HepG2 (cell line): Measurements from ENCODE around the gene ACSF3. TPM values are rescaled to one million over a fixed set of nuclear protein-coding genes. Genes with fewer than 3 reads are reported as not detected.
A peak's percentile ranks its signal among the peaks of the same experiment; 100 is the strongest.

Source experiments
- ATAC-seq: fragments of 200-7000 bp; cut with Tn5 transposase; 3 replicates; pipeline ENCODE4 v1.9.1; 2020; ENCODE audit warnings: mild to moderate bottlenecking, moderate library complexity
- BruUV-seq: library from RNA; stranded (reverse); fragments of 400-500 nt; replicated peaks from 2 replicates; lab custom pipeline; 2021; lab: Mats Ljungman, UMichigan
- CTCF ChIA-PET: fragments of 300-600 bp; formaldehyde crosslinking; extraction: SDS; loops from one replicate; lab custom pipeline; 2021; ENCODE audit warnings: low total read pairs, inconsistent platforms, low intra/inter-chr PET ratio; lab: Yijun Ruan, JAX
- POLR2A ChIA-PET: fragments of 350-600 bp; sonication (Branson Sonifier 250); formaldehyde crosslinking; loops from one replicate; lab custom pipeline; 2020; ENCODE audit warnings: antibody characterized with exemption, inconsistent platforms; lab: Yijun Ruan, JAX
- DNase-seq: peaks from one replicate; pipeline ENCODE4 v3.0.0-alpha.2; 2015; ENCODE audit warnings: low spot score
- FAIRE-seq: peaks from 3 replicates; lab custom pipeline; 2011; peaks lifted over from hg19 to GRCh38; lab: Jason Lieb, UNC
- H2AFZ ChIP-seq: one replicate; pipeline ENCODE4 v1.6.1; 2011; ENCODE audit warnings: low read length, inconsistent platforms
- H3K27ac ChIP-seq: fragments of 300-600 bp; 3 replicates; pipeline ENCODE4 v1.8.0; 2011; ENCODE audit warnings: mixed run types, mild to moderate bottlenecking, mixed read lengths, low read length, inconsistent platforms; ENCODE audit not compliant: insufficient read depth; ENCODE audit errors: extremely low read length
- H3K27me3 ChIP-seq, 2 experiments: fragments of 200-600 bp in 1 of 2; 2 replicates in 1 of 2; 3 replicates in 1 of 2; pipeline versions ENCODE4 v1.6.0 to v1.8.0; 2011; ENCODE audit warnings: low read length in 2 of 2, mild to moderate bottlenecking in 2 of 2, moderate library complexity in 2 of 2, inconsistent platforms in 1 of 2; ENCODE audit not compliant: insufficient read depth in 2 of 2, control insufficient read depth in 1 of 2
- H3K36me3 ChIP-seq, 2 experiments: fragments of 200-600 bp in 1 of 2; replicated peaks in 1 of 2; 2 replicates in 1 of 2; 3 replicates in 1 of 2; pipeline versions ENCODE4 v1.5.1 to v1.8.0; 2011; ENCODE audit warnings: low read length in 2 of 2, inconsistent platforms in 1 of 2; ENCODE audit not compliant: insufficient read depth in 2 of 2, control insufficient read depth in 1 of 2
- H3K4me1 ChIP-seq: 2 replicates; pipeline ENCODE4 v1.5.1; 2012; ENCODE audit warnings: low read length, inconsistent platforms; ENCODE audit not compliant: insufficient read depth
- H3K4me2 ChIP-seq: 2 replicates; pipeline ENCODE4 v1.6.0; 2011; ENCODE audit warnings: low read depth, low read length, inconsistent platforms
- H3K4me3 ChIP-seq, 3 experiments: fragments of 200-600 bp in 1 of 3; sonication (generic), shearing (Covaris generic) in 1 of 3; replicated peaks in 1 of 3; 2 replicates each; pipeline ENCODE4 v1.5.1; 2011 to 2016; ENCODE audit warnings: low read length in 3 of 3, inconsistent platforms in 2 of 3, low read depth in 2 of 3, mild to moderate bottlenecking in 2 of 3, control low read depth in 1 of 3, mixed read lengths in 1 of 3; ENCODE audit not compliant: insufficient read depth in 1 of 3
- H3K79me2 ChIP-seq: one replicate; pipeline ENCODE4 v1.6.1; 2011; ENCODE audit warnings: low read length, inconsistent platforms; ENCODE audit not compliant: insufficient read depth
- H3K9ac ChIP-seq: 2 replicates; pipeline ENCODE4 v1.6.0; 2011; ENCODE audit warnings: mild to moderate bottlenecking, low read depth, low read length, inconsistent platforms; ENCODE audit not compliant: insufficient read depth
- H3K9me3 ChIP-seq: 2 replicates; pipeline ENCODE4 v1.5.1; 2012; ENCODE audit warnings: mild to moderate bottlenecking, low read length
- H4K20me1 ChIP-seq: 2 replicates; pipeline ENCODE4 v1.6.0; 2011; ENCODE audit warnings: inconsistent platforms, mild to moderate bottlenecking, low read length, moderate library complexity; ENCODE audit not compliant: insufficient read depth
- ZNF138 ChIP-seq: sonication (generic); formaldehyde crosslinking; IDR thresholded peaks from 2 replicates; pipeline ENCODE4 v1.5.0; 2020; ENCODE audit warnings: mild to moderate bottlenecking, low read depth, missing genetic modification reagents
- ZSCAN9 ChIP-seq: IDR thresholded peaks from 2 replicates; pipeline ENCODE4 v1.6.1; 2016; ENCODE audit warnings: borderline replicate concordance
- WGBS: methylation state at CpG from one replicate; pipeline ENCODE4 v1.1.6; 2017; ENCODE audit warnings: low lambda C conversion rate; 5-methylcytosine and 5-hydroxymethylcytosine counted together
- in situ Hi-C: cut with HindIII; loops from 2 replicates; pipeline ENCODE4 v1.10.0; 2017; ENCODE audit warnings: low pct_unique_long_range_greater_than_20kb; ENCODE audit not compliant: extremely low pct_ligation_motif_present
- intact Hi-C: fragments of 100-400 bp; cut with micrococcal nuclease; formaldehyde crosslinking; loops from one replicate; pipeline ENCODE4 v1.10.0; 2022; ENCODE audit not compliant: unreplicated experiment
- polyA plus RNA-seq, 8 experiments: library from polyadenylated mRNA; depleted of rRNA in 3 of 8; stranded (reverse) in 7 of 8; unstranded in 1 of 8; fragments of >200 nt; fragmentation: Illumina TruSeq in 4 of 8; extraction: Trizol in 4 of 8; gene quantifications; 2 replicates each; pipeline versions ENCODE4 v1.2.1 to v1.2.3, GENCODE V29; 2011 to 2016; ENCODE audit warnings: low read depth in 4 of 8, missing spikeins in 1 of 8, mixed read lengths in 1 of 8; ENCODE audit not compliant: insufficient read depth in 1 of 8
- total RNA-seq, 5 experiments: library from RNA; depleted of rRNA; stranded (reverse); fragments of >200 nt; fragmentation: Illumina TruSeq; extraction: Trizol; gene quantifications; 2 replicates each; pipeline ENCODE4 v1.2.3, GENCODE V29; 2016; ENCODE audit warnings: low read depth in 1 of 5
- TF ChIP-seq, protein P1 (sequence below), 2 experiments: sonication (generic) in 1 of 2; formaldehyde crosslinking in 1 of 2; IDR thresholded peaks; 2 replicates each; pipeline versions ENCODE4 v1.5.1 to v1.6.1; 2011 to 2020; ENCODE audit warnings: borderline replicate concordance in 1 of 2, low read depth in 1 of 2, low read length in 1 of 2, mild to moderate bottlenecking in 1 of 2, missing genetic modification reagents in 1 of 2, moderate library complexity in 1 of 2
- TF ChIP-seq, protein P2 (sequence below): sonication (generic); formaldehyde crosslinking; IDR thresholded peaks from 2 replicates; pipeline ENCODE4 v1.4.0; 2020; ENCODE audit warnings: missing genetic modification reagents

Gene ACSF3
- total and polyA plus RNA-seq, 2 of the 13 experiments (the other 11 are each of a cell fraction or from before 2014, with no cell fraction given), result 14.9 to 30.6 TPM

DNA sequence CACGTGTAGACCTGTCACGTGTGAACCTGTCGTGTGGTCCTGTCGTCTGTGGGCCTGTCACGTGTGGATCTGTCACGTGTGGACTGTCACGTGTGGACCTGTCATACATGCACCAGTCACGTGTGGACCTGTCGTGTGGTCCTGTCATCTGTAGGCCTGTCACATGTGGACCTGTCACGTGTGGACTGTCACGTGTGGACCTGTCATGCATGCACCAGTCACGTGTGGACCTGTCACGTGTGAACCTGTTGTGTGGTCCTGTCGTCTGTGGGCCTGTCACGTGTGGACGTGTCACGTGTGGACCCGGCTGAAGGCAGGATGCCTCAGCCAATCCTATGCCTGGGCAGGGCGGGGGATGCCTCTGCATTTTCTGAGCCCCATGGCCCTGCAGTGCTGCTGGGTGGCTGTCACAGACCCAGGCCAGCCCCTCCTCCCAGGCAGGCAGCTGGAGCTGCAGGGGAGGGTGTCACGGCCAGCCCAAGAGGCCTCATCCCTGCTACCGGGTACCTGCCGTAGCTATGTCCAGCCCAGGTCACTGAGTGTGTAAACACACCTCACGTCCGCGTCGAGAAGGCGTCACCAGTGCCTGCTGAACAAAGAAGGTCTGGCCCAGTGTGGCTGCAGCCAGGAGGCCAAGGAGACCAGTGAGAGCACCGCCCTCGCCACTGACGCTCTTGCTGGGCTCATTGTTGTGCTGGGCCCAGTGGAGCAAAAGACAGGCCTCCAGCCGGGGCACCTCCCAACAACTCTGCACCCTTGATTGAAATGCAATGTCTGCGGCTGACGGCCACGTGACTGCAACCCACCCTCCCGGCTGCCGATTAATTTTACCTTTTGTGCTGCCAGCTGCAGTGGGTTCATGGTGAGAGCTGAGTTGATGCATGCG lies 18.6 kb upstream of the ACSF3 start:
- ATAC-seq, result no peak
- no TSS peak for BruUV-seq
- POLR2A ChIA-PET, result no interaction called here
- peaks cover 22 to 62% of the 10 kb centered on the region in 2 experiments for H3K27me3 ChIP-seq
- H3K79me2 ChIP-seq, result no peaks in the 10 kb centered on the region
- no peak overlapping the region for H3K4me2 ChIP-seq
- intact Hi-C loops (no loop called here), in situ Hi-C loops (no loop called here)
- H3K27ac ChIP-seq, result no peak overlapping the region
- H3K4me3 ChIP-seq, result no peak overlapping the region
- DNase-seq, result no peak
- no peak for FAIRE-seq
- WGBS, result 80% methylated on average over 22 of the region's 37 CpGs
- H4K20me1 ChIP-seq, result no peaks in the 10 kb centered on the region
- H3K36me3 ChIP-seq, result no peaks in the 10 kb centered on the region
- CTCF ChIA-PET, result no interaction called here
- TF ChIP-seq, protein P1, sequence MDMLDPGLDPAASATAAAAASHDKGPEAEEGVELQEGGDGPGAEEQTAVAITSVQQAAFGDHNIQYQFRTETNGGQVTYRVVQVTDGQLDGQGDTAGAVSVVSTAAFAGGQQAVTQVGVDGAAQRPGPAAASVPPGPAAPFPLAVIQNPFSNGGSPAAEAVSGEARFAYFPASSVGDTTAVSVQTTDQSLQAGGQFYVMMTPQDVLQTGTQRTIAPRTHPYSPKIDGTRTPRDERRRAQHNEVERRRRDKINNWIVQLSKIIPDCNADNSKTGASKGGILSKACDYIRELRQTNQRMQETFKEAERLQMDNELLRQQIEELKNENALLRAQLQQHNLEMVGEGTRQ (IDR thresholded peaks at IDR 0.05; ENCODE audit: low read depth, low read length), result 0 out of 2 replicates have a peak, but pooled peaks have one; percentile 1
- TF ChIP-seq, protein P1 (CRISPR knock-in tag; IDR thresholded peaks at IDR 0.05; ENCODE audit: borderline replicate concordance), result no peak
- no peak for TF ChIP-seq ZSCAN9
- TF ChIP-seq ZNF138 (CRISPR knock-in tag), result 0 out of 2 replicates have a peak, but pooled peaks have one; percentile 23
- TF ChIP-seq, protein P2, sequence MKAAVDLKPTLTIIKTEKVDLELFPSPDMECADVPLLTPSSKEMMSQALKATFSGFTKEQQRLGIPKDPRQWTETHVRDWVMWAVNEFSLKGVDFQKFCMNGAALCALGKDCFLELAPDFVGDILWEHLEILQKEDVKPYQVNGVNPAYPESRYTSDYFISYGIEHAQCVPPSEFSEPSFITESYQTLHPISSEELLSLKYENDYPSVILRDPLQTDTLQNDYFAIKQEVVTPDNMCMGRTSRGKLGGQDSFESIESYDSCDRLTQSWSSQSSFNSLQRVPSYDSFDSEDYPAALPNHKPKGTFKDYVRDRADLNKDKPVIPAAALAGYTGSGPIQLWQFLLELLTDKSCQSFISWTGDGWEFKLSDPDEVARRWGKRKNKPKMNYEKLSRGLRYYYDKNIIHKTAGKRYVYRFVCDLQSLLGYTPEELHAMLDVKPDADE, result no peak
- TF ChIP-seq, all 625 proteins: peak for 2
- H3K4me1 ChIP-seq, result no peaks in the 10 kb centered on the region
- peaks cover 21% of the 10 kb centered on the region; the same call in 1 of the 2 replicates for H3K9me3 ChIP-seq
- H3K9ac ChIP-seq, result no peak overlapping the region
- H2AFZ ChIP-seq, result no peak overlapping the region
